ENCODE results near the gene CMA1.

DNA sequence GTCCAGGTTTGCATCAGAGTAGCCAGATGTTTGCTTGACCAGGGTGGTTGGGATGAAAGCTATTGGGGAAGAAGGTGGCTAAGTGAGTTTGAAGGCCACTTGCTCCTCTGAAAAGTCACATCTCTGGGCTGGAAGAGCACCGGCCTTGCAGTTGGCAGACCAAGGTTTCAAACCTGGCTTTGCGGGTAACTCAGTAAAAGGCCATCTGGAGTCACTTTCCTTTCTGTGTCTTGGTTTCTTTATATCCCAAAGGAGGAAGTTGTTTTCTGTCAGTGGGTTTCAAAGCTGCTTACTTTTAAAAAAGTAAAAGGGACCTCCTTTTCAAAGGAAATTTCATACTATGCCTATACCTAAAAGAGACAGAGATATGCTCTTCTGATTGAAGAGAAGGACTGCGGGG is 26.2 kb upstream of the CMA1 start:
- no peak for TF ChIP-seq CTCF (IDR thresholded peaks at IDR 0.05)
- no peak for TF ChIP-seq EP300 (IDR thresholded peaks at IDR 0.05; ENCODE audit: low read depth)
- no peak for TF ChIP-seq POLR2AphosphoS5 (IDR thresholded peaks at IDR 0.05)
- no peak for TF ChIP-seq POLR2A (IDR thresholded peaks at IDR 0.05)
